Right lobe of liver (tissue), 4 donors: ENCODE data around the gene EIPR1.

Source experiments
- CTCF ChIP-seq, 4 donors: fragments of 200-600 bp in 3 of 4; fragments of 450-650 bp in 1 of 4; IDR thresholded peaks; one replicate each; pipeline versions ENCODE4 v1.5.1 to v1.8.0; 2016 to 2022; ENCODE audit warnings: antibody characterized with exemption in 4 of 4, mild to moderate bottlenecking in 2 of 4
- POLR2A ChIP-seq: fragments of 450-650 bp; IDR thresholded peaks from one replicate; pipeline ENCODE4 v1.6.1; 2017; ENCODE audit warnings: antibody characterized with exemption, mild to moderate bottlenecking
- donor health status: DM: no; HTN: no; CAD: no.
- donor health status: DM: no; HTN: no; CAD: no.
- donor health status: DM: no; HTN: yes; CAD: no.

GRCh38 chr2:3309496-3310355 is 67.9 kb downstream of the EIPR1 start:
- TF ChIP-seq POLR2A, result no peak
- TF ChIP-seq CTCF (IDR thresholded peaks at IDR 0.05), result no peak
